Breast epithelium (tissue), 3 donors: ENCODE results near the gene CSN2.

Experiments used
- CTCF ChIP-seq, 3 donors: fragments of 450-650 bp; IDR thresholded peaks; one replicate each; pipeline ENCODE4 v1.5.1; 2016 to 2017; ENCODE audit warnings: antibody characterized with exemption in 3 of 3, mild to moderate bottlenecking in 3 of 3, moderate library complexity in 3 of 3
- POLR2A ChIP-seq: fragments of 450-650 bp; IDR thresholded peaks from one replicate; pipeline ENCODE4 v1.6.1; 2016; ENCODE audit warnings: antibody characterized with exemption, mild to moderate bottlenecking, moderate library complexity
- POLR2AphosphoS5 ChIP-seq, 3 donors: sonication (generic); formaldehyde crosslinking; IDR thresholded peaks; one replicate each; pipeline ENCODE4 v1.6.1; 2017; ENCODE audit warnings: antibody characterized with exemption in 3 of 3

DNA sequence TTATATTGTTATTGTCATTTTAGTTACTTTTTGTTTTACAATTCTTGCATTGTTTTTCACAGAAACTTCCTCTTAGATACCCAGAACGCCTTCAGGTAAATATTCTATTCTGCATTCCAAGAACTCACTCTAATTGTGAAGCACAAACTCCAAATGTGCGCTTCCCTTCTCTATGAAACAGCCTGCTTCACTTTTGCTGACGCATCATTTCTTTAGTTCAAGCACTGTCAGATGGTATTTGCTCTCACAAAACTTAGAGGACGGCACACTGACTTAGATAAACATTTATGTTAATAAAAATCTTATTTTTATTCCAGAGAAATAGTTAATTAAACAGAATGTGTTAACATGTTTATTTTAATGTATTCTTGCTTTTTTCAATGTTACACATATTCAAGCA, 31.4 kb downstream of the CSN2 start:
- no peak for TF ChIP-seq CTCF (IDR thresholded peaks at IDR 0.05)
- no peak for TF ChIP-seq POLR2A
- no peak for TF ChIP-seq POLR2AphosphoS5 (IDR thresholded peaks at IDR 0.05)
